Stimulated activated CD8-positive, alpha-beta memory T cell treated with anti-CD3 and anti-CD28 coated beads, Interleukin-12 subunit alpha, Interleukin-12 subunit beta, amount 100 ng/mL, for 24 hours (primary cell): ENCODE results near the gene NEMP1.
"Not testable (repeated sequence)": the region's sequence is repeated elsewhere in the genome, so short reads cannot be mapped to it uniquely, and the experiment has no call there.

ENCODE experiments used
- DNase-seq: peaks from one replicate; pipeline ENCODE4 v3.0.0-alpha.2; 2020; ENCODE audit errors: extremely low read depth

Gene NEMP1

GRCh38 chr12:57029457-57029856, 49.1 kb downstream of the NEMP1 start:
- DNase-seq: no peak

- no peak for DNase-seq
These were observed 50.8 kb downstream of the NEMP1 start for GRCh38 chr12:57027805-57028153.

- no peak for DNase-seq
These were observed 51.4 kb downstream of the NEMP1 start for GRCh38 chr12:57027011-57027804.

GRCh38 chr12:57025196-57025595, 53.4 kb downstream of the NEMP1 start:
- DNase-seq: no peak

GRCh38 chr12:57022324-57022723, 56.3 kb downstream of the NEMP1 start:
- not testable (repeated sequence) for DNase-seq

- no peak for DNase-seq
These were observed 58.4 kb downstream of the NEMP1 start for GRCh38 chr12:57019983-57020719.

- no peak for DNase-seq
These were observed 59.7 kb downstream of the NEMP1 start for GRCh38 chr12:57018906-57019305.

GRCh38 chr12:57018353-57018752, 60.2 kb downstream of the NEMP1 start:
- not testable (repeated sequence) for DNase-seq

- no peak for DNase-seq
These were observed 62.2 kb downstream of the NEMP1 start, which contains the start of gene TAC3 for GRCh38 chr12:57016348-57016747. Gene TAC3, minus strand, starts transcription at chr12:57016529. Its CDS starts 732 bp downstream, at chr12:57015797.

- DNase-seq: no peak
These were observed 65.8 kb downstream of the NEMP1 start for GRCh38 chr12:57012600-57013465.

GRCh38 chr12:57011438-57012424, 66.9 kb downstream of the NEMP1 start:
- no peak for DNase-seq

- DNase-seq: no peak
These were observed 67.9 kb downstream of the NEMP1 start for GRCh38 chr12:57010627-57011247.

- DNase-seq: no peak
These were observed 68.5 kb downstream of the NEMP1 start for GRCh38 chr12:57009949-57010626.

- DNase-seq: no peak
These were observed 70.4 kb downstream of the NEMP1 start for GRCh38 chr12:57008178-57008577.

- DNase-seq: no peak
These were observed 71.6 kb downstream of the NEMP1 start for GRCh38 chr12:57006809-57007475.

GRCh38 chr12:57005980-57006808, 72.4 kb downstream of the NEMP1 start, which contains the start of gene ZBTB39:
Gene ZBTB39, minus strand, starts transcription at chr12:57006546. Its CDS starts 1,629 bp downstream, at chr12:57004917.
- no peak for DNase-seq
